ENCODE data around the gene DKC1.

DKC1 gene

GRCh38 chrX:154737136-154737535, 25.5 kb upstream of the DKC1 start:
- no peaks in the 10 kb centered on the region for H3K36me3 ChIP-seq (replicated peaks; ENCODE audit: low read depth, low read length)
- no peak overlapping the region for H3K27ac ChIP-seq (ENCODE audit: low read length)

GRCh38 chrX:154738011-154738738, 24.5 kb upstream of the DKC1 start:
- H3K4me3 ChIP-seq (ENCODE audit: low read length) = no peak overlapping the region
- no peaks in the 10 kb centered on the region for H3K27me3 ChIP-seq (ENCODE audit: low read depth, low read length)
- TF ChIP-seq EZH2phosphoT487 (IDR thresholded peaks at IDR 0.05; ENCODE audit: low read depth) = no peak
- no peak for TF ChIP-seq CTCF (IDR thresholded peaks at IDR 0.05; ENCODE audit: low read depth, low read length)
- H3K9me3 ChIP-seq (ENCODE audit: insufficient read depth, low read length) = no peaks in the 10 kb centered on the region
- peaks cover 10% of the 10 kb centered on the region for H3K4me1 ChIP-seq (ENCODE audit: low read length)
- H2AFZ ChIP-seq (ENCODE audit: low read depth, low read length) = no peak overlapping the region
- no peak overlapping the region for H3K27ac ChIP-seq (ENCODE audit: low read length)
- H3K36me3 ChIP-seq (replicated peaks; ENCODE audit: low read depth, low read length) = no peaks in the 10 kb centered on the region
- H4K20me1 ChIP-seq (ENCODE audit: insufficient read depth, low read length) = no peaks in the 10 kb centered on the region
- no peak overlapping the region for H3K9ac ChIP-seq (ENCODE audit: low read length)
- H3K79me2 ChIP-seq (ENCODE audit: low read length) = no peaks in the 10 kb centered on the region
- no peak overlapping the region for H3K4me2 ChIP-seq (ENCODE audit: low read length)

More at GRCh38 chrX:154737136-154737535, 25.5 kb upstream of the DKC1 start:
- no peak overlapping the region for H3K4me3 ChIP-seq (ENCODE audit: low read length)
- no peaks in the 10 kb centered on the region for H3K27me3 ChIP-seq (ENCODE audit: low read depth, low read length)
- H3K4me1 ChIP-seq (ENCODE audit: low read length) = peaks cover 10% of the 10 kb centered on the region
- TF ChIP-seq CTCF (IDR thresholded peaks at IDR 0.05; ENCODE audit: low read depth, low read length) (no peak), EZH2phosphoT487 (IDR thresholded peaks at IDR 0.05; ENCODE audit: low read depth) (no peak)
- H4K20me1 ChIP-seq (ENCODE audit: insufficient read depth, low read length) = no peaks in the 10 kb centered on the region
- no peak overlapping the region for H3K4me2 ChIP-seq (ENCODE audit: low read length)
- H3K9me3 ChIP-seq (ENCODE audit: insufficient read depth, low read length) = no peaks in the 10 kb centered on the region
- H3K9ac ChIP-seq (ENCODE audit: low read length) = no peak overlapping the region
- H2AFZ ChIP-seq (ENCODE audit: low read depth, low read length) = no peak overlapping the region
- H3K79me2 ChIP-seq (ENCODE audit: low read length) = no peaks in the 10 kb centered on the region

GRCh38 chrX:154739952-154740465, 22.7 kb upstream of the DKC1 start:
- Histone ChIP-seq H2AFZ (ENCODE audit: low read depth, low read length) (no peak overlapping the region), H4K20me1 (ENCODE audit: insufficient read depth, low read length) (no peaks in the 10 kb centered on the region), H3K27me3 (ENCODE audit: low read depth, low read length) (no peaks in the 10 kb centered on the region), H3K27ac (ENCODE audit: low read length) (no peak overlapping the region), H3K4me1 (ENCODE audit: low read length) (no peaks in the 10 kb centered on the region), H3K4me3 (ENCODE audit: low read length) (no peak overlapping the region), H3K79me2 (ENCODE audit: low read length) (no peaks in the 10 kb centered on the region), H3K9ac (ENCODE audit: low read length) (no peak overlapping the region), H3K4me2 (ENCODE audit: low read length) (no peak overlapping the region), H3K9me3 (ENCODE audit: insufficient read depth, low read length) (no peaks in the 10 kb centered on the region), H3K36me3 (replicated peaks; ENCODE audit: low read depth, low read length) (no peaks in the 10 kb centered on the region)
- no peak for TF ChIP-seq CTCF (IDR thresholded peaks at IDR 0.05; ENCODE audit: low read depth, low read length)
- TF ChIP-seq EZH2phosphoT487 (IDR thresholded peaks at IDR 0.05; ENCODE audit: low read depth) = no peak

GRCh38 chrX:154742613-154743012, 20.1 kb upstream of the DKC1 start:
- TF ChIP-seq EZH2phosphoT487 (IDR thresholded peaks at IDR 0.05; ENCODE audit: low read depth) (no peak), CTCF (IDR thresholded peaks at IDR 0.05; ENCODE audit: low read depth, low read length) (no peak)
- Histone ChIP-seq H4K20me1 (ENCODE audit: insufficient read depth, low read length) (no peaks in the 10 kb centered on the region), H3K9ac (ENCODE audit: low read length) (no peak overlapping the region), H3K4me1 (ENCODE audit: low read length) (no peaks in the 10 kb centered on the region), H3K4me3 (ENCODE audit: low read length) (no peak overlapping the region), H3K36me3 (replicated peaks; ENCODE audit: low read depth, low read length) (no peaks in the 10 kb centered on the region), H3K27ac (ENCODE audit: low read length) (no peak overlapping the region), H3K79me2 (ENCODE audit: low read length) (no peaks in the 10 kb centered on the region), H3K9me3 (ENCODE audit: insufficient read depth, low read length) (no peaks in the 10 kb centered on the region), H2AFZ (ENCODE audit: low read depth, low read length) (no peak overlapping the region), H3K27me3 (ENCODE audit: low read depth, low read length) (no peaks in the 10 kb centered on the region), H3K4me2 (ENCODE audit: low read length) (no peak overlapping the region)

Data from OCI-LY3 (cell line).